Tibial nerve (tissue), 4 donors: ENCODE data around the gene SLC66A1.

ENCODE experiments used
- EP300 ChIP-seq, 2 donors: sonication (generic); formaldehyde crosslinking; IDR thresholded peaks; one replicate each; pipeline ENCODE4 v1.6.1; 2017; ENCODE audit warnings: antibody characterized with exemption in 2 of 2, mild to moderate bottlenecking in 1 of 2
- POLR2A ChIP-seq, 2 donors: fragments of 450-650 bp; IDR thresholded peaks; one replicate each; pipeline ENCODE4 v1.6.1; 2017; ENCODE audit warnings: antibody characterized with exemption in 2 of 2, mild to moderate bottlenecking in 2 of 2, moderate library complexity in 2 of 2
- TF ChIP-seq, protein P1 (sequence below), 5 experiments: fragments of 200-600 bp in 3 of 5; fragments of 450-650 bp in 2 of 5; sonication (generic) in 3 of 5; IDR thresholded peaks; one replicate each; pipeline ENCODE4 v1.5.1; 2016 to 2019; ENCODE audit warnings: antibody characterized with exemption in 5 of 5, mild to moderate bottlenecking in 3 of 5, moderate library complexity in 2 of 5

DNA sequence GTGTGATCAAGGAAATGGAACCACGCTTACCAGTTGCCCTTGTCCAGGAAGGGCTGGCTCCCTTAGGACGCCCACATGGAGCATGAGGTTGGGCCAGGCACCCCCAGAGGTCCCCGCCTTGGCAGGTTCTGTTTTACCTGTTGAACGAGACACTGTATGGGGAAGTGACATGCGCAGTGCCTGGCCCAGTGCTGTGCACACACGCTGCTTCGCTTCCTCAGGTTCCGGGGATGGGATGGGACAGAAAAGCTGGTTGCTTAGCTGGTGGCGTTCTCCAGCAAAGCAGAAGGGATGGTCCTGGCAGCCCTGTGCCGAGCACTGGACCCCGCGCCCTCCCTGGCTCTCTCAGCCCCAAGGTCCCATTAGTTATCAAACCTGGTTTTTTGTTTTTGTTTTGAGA, 20.7 kb downstream of the SLC66A1 start:
- TF ChIP-seq POLR2A (IDR thresholded peaks at IDR 0.05) = no peak
- TF ChIP-seq, protein P1, sequence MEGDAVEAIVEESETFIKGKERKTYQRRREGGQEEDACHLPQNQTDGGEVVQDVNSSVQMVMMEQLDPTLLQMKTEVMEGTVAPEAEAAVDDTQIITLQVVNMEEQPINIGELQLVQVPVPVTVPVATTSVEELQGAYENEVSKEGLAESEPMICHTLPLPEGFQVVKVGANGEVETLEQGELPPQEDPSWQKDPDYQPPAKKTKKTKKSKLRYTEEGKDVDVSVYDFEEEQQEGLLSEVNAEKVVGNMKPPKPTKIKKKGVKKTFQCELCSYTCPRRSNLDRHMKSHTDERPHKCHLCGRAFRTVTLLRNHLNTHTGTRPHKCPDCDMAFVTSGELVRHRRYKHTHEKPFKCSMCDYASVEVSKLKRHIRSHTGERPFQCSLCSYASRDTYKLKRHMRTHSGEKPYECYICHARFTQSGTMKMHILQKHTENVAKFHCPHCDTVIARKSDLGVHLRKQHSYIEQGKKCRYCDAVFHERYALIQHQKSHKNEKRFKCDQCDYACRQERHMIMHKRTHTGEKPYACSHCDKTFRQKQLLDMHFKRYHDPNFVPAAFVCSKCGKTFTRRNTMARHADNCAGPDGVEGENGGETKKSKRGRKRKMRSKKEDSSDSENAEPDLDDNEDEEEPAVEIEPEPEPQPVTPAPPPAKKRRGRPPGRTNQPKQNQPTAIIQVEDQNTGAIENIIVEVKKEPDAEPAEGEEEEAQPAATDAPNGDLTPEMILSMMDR (IDR thresholded peaks at IDR 0.05) = no peak
- TF ChIP-seq EP300 (IDR thresholded peaks at IDR 0.05) = no peak
